Measurements from ENCODE around the gene SIRPB2.

DNA sequence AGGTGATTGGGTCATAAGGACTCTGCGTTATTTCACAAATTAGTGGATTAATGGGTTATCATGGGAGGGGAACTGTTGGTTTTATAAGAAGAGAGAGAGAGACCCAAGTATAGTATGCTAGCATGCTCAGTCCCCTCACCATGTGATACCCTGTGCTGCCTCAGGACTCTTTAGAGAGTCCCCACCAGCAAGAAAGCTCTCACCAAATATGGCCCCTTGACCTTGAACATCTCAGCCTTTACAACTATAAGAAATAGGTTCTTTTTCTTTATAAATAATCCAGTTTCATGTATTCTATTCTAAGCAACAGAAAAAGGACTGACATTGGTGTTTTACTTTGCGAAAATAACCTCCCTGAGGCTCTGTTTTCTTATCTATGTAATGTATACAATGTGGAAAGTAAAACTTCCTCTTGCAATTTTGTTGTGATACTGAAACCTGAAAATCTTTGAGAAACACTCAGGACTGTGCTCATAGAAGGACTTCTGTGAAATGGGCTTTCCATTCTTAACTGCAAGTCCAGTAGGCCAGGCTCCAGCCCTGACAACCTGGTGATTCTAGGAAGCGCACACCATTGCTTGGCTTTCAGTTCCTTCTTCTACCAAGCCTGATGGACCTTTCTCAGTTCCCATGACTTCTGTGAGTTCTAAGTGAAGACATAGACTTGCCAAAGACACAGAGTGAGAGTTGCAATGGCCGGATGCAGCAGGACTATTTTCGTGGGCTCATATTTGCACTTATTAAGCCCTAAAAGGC, 44.4 kb upstream of the SIRPB2 start:
- TF ChIP-seq POLR2A (IDR thresholded peaks at IDR 0.05; ENCODE audit: low read depth, low read length) (no peak), POLR2AphosphoS5 (IDR thresholded peaks at IDR 0.05; ENCODE audit: low read depth, low read length) (no peak)

Measured in GM12892 (cell line).